Left lung (tissue), 10 donors: ENCODE results near the gene CLDN7. TPM values are rescaled to one million over a fixed set of nuclear protein-coding genes. Genes with fewer than 3 reads are reported as not detected.

ENCODE experiments used
- ATAC-seq: fragments of 200-7000 bp; cut with Tn5 transposase; one replicate; pipeline ENCODE4 v1.9.1; 2020; ENCODE audit warnings: moderate library complexity
- DNase-seq, 4 donors: peaks; one replicate each; pipeline ENCODE4 v3.0.0-alpha.2; 2013 to 2020
- H3K27ac ChIP-seq, 2 donors: fragments of 200-600 bp; sonication (generic) in 1 of 2; one replicate each; pipeline versions ENCODE4 v1.5.0 to v1.8.0; 2020 to 2021
- H3K27me3 ChIP-seq, 2 donors: fragments of 200-600 bp; sonication (generic) in 1 of 2; one replicate each; pipeline versions ENCODE4 v1.5.0 to v1.8.0; 2020 to 2021
- H3K36me3 ChIP-seq, 2 donors: fragments of 200-600 bp; sonication (generic) in 1 of 2; one replicate each; pipeline versions ENCODE4 v1.5.0 to v1.8.0; 2020 to 2021
- H3K4me1 ChIP-seq, 2 donors: fragments of 200-600 bp; one replicate each; pipeline ENCODE4 v1.8.0; 2021
- H3K4me3 ChIP-seq, 2 donors: fragments of 200-600 bp; sonication (generic) in 1 of 2; one replicate each; pipeline versions ENCODE4 v1.5.0 to v1.8.0; 2020 to 2021; ENCODE audit warnings: mild to moderate bottlenecking in 1 of 2
- H3K9me3 ChIP-seq, 2 donors: fragments of 200-600 bp; sonication (generic) in 1 of 2; one replicate each; pipeline versions ENCODE4 v1.5.0 to v1.8.0; 2020 to 2021
- intact Hi-C, 2 donors: fragments of 100-400 bp; cut with DNase I; formaldehyde crosslinking; loops; one replicate each; pipeline versions ENCODE4 v1.11.2 to v1.14.2; 2022
- polyA plus RNA-seq, 6 donors: library from polyadenylated mRNA; unstranded; fragments of 120-200 nt; gene quantifications; one replicate each; pipeline ENCODE4 v1.2.1, GENCODE V29; 2013; ENCODE audit not compliant: insufficient read length in 6 of 6
- total RNA-seq, 2 donors: library from RNA; stranded (reverse); fragmentation: NEBNext Ultra II Directional; extraction: Animal tissue kit (Norgen Biotek cat#: 25700); gene quantifications; one replicate each; pipeline ENCODE4 v1.2.1, GENCODE V29; 2021
- TF ChIP-seq, protein P1 (sequence below), 2 donors: fragments of 200-600 bp; sonication (generic) in 1 of 2; IDR thresholded peaks; one replicate each; pipeline versions ENCODE4 v1.5.0 to v1.8.0; 2021; ENCODE audit warnings: antibody characterized with exemption in 2 of 2
- donor health status: DM: no; HTN: yes; CAD: no.
- donor health status: DM: no; HTN: no; CAD: no.

Gene CLDN7
- total and polyA plus RNA-seq, 8 donors: 26.0 to 197 (median 36.5) TPM

- Histone ChIP-seq H3K27me3 (no peaks in the 10 kb centered on the region), H3K9me3 (no peaks in the 10 kb centered on the region), H3K36me3 (peaks cover 0 to 73% of the 10 kb centered on the region in 2 donors), H3K4me3 (no peak overlapping the region), H3K27ac (no peak overlapping the region), H3K4me1 (peaks cover 16 to 37% of the 10 kb centered on the region in 2 donors)
- TF ChIP-seq, protein P1, sequence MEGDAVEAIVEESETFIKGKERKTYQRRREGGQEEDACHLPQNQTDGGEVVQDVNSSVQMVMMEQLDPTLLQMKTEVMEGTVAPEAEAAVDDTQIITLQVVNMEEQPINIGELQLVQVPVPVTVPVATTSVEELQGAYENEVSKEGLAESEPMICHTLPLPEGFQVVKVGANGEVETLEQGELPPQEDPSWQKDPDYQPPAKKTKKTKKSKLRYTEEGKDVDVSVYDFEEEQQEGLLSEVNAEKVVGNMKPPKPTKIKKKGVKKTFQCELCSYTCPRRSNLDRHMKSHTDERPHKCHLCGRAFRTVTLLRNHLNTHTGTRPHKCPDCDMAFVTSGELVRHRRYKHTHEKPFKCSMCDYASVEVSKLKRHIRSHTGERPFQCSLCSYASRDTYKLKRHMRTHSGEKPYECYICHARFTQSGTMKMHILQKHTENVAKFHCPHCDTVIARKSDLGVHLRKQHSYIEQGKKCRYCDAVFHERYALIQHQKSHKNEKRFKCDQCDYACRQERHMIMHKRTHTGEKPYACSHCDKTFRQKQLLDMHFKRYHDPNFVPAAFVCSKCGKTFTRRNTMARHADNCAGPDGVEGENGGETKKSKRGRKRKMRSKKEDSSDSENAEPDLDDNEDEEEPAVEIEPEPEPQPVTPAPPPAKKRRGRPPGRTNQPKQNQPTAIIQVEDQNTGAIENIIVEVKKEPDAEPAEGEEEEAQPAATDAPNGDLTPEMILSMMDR (IDR thresholded peaks at IDR 0.05): no peak
- DNase-seq: peak in 1 of 4 donors; percentile 44
- ATAC-seq: no peak
- intact Hi-C loops: no loop called here
Observed at GRCh38 chr17:7222972-7223292, 39.3 kb downstream of the CLDN7 start.

DNA sequence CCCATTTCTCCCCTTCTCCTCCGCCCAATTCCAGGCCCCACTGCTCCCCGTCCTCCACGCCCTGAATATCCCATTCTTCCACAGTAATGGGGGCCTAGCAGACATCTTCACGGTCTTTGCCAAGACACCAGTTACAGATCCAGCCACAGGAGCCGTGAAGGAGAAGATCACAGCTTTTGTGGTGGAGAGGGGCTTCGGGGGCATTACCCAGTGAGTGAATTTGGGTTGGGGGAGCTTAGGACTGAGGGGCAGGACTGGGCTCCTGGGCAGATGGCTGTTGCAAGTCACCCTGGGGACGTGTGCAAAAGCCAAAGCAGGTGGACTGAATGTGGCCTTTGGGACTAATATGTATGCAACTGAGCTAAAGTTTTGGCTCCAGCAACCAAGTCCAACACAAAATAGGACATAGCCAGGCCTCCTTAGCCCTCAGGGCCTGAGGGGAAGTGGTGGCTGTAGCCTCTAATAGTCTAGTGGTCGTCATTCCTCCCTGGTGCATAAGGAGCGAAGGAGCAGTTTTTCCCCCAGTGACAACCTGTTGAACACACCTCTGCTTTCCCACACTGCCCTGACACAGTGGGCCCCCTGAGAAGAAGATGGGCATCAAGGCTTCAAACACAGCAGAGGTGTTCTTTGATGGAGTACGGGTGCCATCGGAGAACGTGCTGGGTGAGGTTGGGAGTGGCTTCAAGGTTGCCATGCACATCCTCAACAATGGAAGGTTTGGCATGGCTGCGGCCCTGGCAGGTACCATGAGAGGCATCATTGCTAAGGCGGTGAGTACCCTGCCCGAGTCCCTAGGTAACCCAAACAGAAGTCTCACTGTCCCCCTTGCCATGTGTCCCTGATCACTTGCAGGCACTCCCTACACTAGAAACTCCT lies 39.9 kb downstream of the CLDN7 start:
- Histone ChIP-seq H3K27ac (no peak overlapping the region), H3K4me1 (peaks cover 16 to 42% of the 10 kb centered on the region in 2 donors), H3K4me3 (no peak overlapping the region), H3K36me3 (peaks cover 0 to 67% of the 10 kb centered on the region in 2 donors), H3K27me3 (no peaks in the 10 kb centered on the region), H3K9me3 (no peaks in the 10 kb centered on the region)
- ATAC-seq (no peak), DNase-seq (no peak)
- TF ChIP-seq, protein P1 (IDR thresholded peaks at IDR 0.05): no peak
- intact Hi-C loops: no loop called here

- TF ChIP-seq, protein P1 (IDR thresholded peaks at IDR 0.05): no peak
- DNase-seq (no peak), ATAC-seq (no peak)
- H3K27ac ChIP-seq: peak overlapping the region in 1 of 2 donors; percentile 88
- no peaks in the 10 kb centered on the region for H3K9me3 ChIP-seq
- H3K36me3 ChIP-seq: peaks cover 0 to 58% of the 10 kb centered on the region in 2 donors
- H3K4me3 ChIP-seq: peak overlapping the region in 1 of 2 donors; percentile 65
- peaks cover 16 to 44% of the 10 kb centered on the region in 2 donors for H3K4me1 ChIP-seq
- no peaks in the 10 kb centered on the region for H3K27me3 ChIP-seq
- intact Hi-C loops: no loop called here
Observed at GRCh38 chr17:7221278-7222092, 40.8 kb downstream of the CLDN7 start.

DNA sequence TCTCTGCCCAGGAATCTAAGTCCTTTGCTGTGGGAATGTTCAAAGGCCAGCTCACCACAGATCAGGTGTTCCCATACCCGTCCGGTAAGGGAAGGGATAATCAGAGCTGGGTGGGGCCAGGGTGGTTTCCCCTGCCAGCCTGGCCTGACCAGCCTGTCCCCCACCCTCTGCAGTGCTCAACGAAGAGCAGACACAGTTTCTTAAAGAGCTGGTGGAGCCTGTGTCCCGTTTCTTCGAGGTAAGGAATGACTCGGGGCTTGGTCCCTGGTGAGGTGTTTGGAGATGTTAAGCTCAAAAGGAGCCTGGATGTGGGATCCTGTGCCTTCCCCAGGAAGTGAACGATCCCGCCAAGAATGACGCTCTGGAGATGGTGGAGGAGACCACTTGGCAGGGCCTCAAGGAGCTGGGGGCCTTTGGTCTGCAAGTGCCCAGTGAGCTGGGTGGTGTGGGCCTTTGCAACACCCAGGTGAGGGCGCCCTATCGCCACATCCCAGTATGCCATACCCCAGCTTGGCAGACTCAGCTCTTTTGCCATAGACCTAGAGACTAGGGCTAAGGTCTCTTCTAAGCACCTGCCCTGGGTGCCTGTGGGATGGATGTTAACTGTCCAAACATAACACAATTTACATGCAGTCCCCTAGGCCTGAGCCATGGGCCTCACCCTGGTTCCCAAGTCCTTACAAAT lies 41.5 kb downstream of the CLDN7 start:
- intact Hi-C loops: no loop called here
- H3K4me1 ChIP-seq: peaks cover 16 to 52% of the 10 kb centered on the region in 2 donors
- DNase-seq (peak in 2 of 4 donors; percentile 48 to 59), ATAC-seq (peak; percentile 45)
- TF ChIP-seq, protein P1 (IDR thresholded peaks at IDR 0.05): peak; percentile 22 to 34
- H3K4me3 ChIP-seq: peak overlapping the region; percentile 65 to 87
- no peaks in the 10 kb centered on the region for H3K9me3 ChIP-seq
- H3K27ac ChIP-seq: peak overlapping the region; percentile 88 to 98
- peaks cover 0 to 51% of the 10 kb centered on the region in 2 donors for H3K36me3 ChIP-seq
- H3K27me3 ChIP-seq: no peaks in the 10 kb centered on the region
